GM12872 (cell line): ENCODE results near the gene C12orf56.

ENCODE experiments used
- CTCF ChIP-seq: IDR thresholded peaks from 3 replicates; pipeline ENCODE4 v1.5.1; 2011; ENCODE audit warnings: low read depth, mild to moderate bottlenecking, low read length, moderate library complexity; ENCODE audit not compliant: insufficient read depth

C12orf56 gene

GRCh38 chr12:64222009-64222765, 168.4 kb downstream of the C12orf56 start, which contains the start of gene KICS2:
KICS2 (minus strand) TSS chr12:64222296; CDS start chr12:64222237, 59 bp downstream.
- no peak for TF ChIP-seq CTCF

GRCh38 chr12:64221651-64222008, 168.9 kb downstream of the C12orf56 start:
- no peak for TF ChIP-seq CTCF

GRCh38 chr12:64220046-64220445, 170.5 kb downstream of the C12orf56 start:
- TF ChIP-seq CTCF = no peak

GRCh38 chr12:64219145-64219544, 171.4 kb downstream of the C12orf56 start:
- no peak for TF ChIP-seq CTCF

- no peak for TF ChIP-seq CTCF
Measured at GRCh38 chr12:64218597-64218996, 172.0 kb downstream of the C12orf56 start.

GRCh38 chr12:64216239-64216638, 174.3 kb downstream of the C12orf56 start:
- TF ChIP-seq CTCF = no peak
